Mammary microvascular endothelial cell (primary cell): ENCODE results near the gene KRT86. TPM values are rescaled to one million over a fixed set of nuclear protein-coding genes. Genes with fewer than 3 reads are reported as not detected.

Experiments used
- total RNA-seq: library from RNA; depleted of rRNA; stranded (reverse); fragments of >200 nt; gene quantifications from 2 replicates; pipeline ENCODE4 v1.2.3, GENCODE V29; 2015

Gene KRT86
- 0.10 TPM in 1 of 2 replicates, not detected in the other for total RNA-seq

GRCh38 chr12:52274521-52275120 lies at the start of gene KRT86:
KRT86 (plus strand) TSS chr12:52274645; CDS start chr12:52301917, 27,272 bp downstream.

GRCh38 chr12:52232674-52233461 lies 41.6 kb upstream of the KRT86 start, which contains the start of gene KRT7:
KRT7 (plus strand) TSS chr12:52233243; CDS start chr12:52233297, 54 bp downstream.

GRCh38 chr12:52291267-52291935 lies 17.0 kb downstream of the KRT86 start, which contains the start of gene KRT81:
KRT81 (minus strand) TSS chr12:52291534; CDS start chr12:52291465, 69 bp downstream.

GRCh38 chr12:52320784-52321400 lies 46.4 kb downstream of the KRT86 start, which contains the start of gene KRT83:
KRT83 (minus strand) TSS chr12:52321398; CDS start chr12:52321335, 63 bp downstream.

Other genes starting within 250 kb of the KRT86 start
- gene NR4A1, start 223.2 kb upstream of the KRT86 start, total RNA-seq, result 4.4 and 10.5 TPM in 2 replicates
- 74.1 and 75.3 TPM in 2 replicates for gene ATG101, start 204.7 kb upstream of the KRT86 start, total RNA-seq
- gene SMIM41, start 194.9 kb upstream of the KRT86 start, total RNA-seq, result not detected in 2 replicates
- 1.1 and 1.5 TPM in 2 replicates for gene KRT80, start 82.6 kb upstream of the KRT86 start, total RNA-seq
- 332 and 351 TPM in 2 replicates for gene KRT7, start 41.4 kb upstream of the KRT86 start, total RNA-seq
- gene KRT81, start 16.9 kb downstream of the KRT86 start, total RNA-seq, result 0.20 and 0.67 TPM in 2 replicates
- gene KRT83, start 46.8 kb downstream of the KRT86 start, total RNA-seq, result not detected in 2 replicates
- not detected in 2 replicates for gene KRT85, start 92.8 kb downstream of the KRT86 start, total RNA-seq
- gene KRT84, start 111.0 kb downstream of the KRT86 start, total RNA-seq, result not detected in 2 replicates
- gene KRT82, start 131.7 kb downstream of the KRT86 start, total RNA-seq, result not detected in 2 replicates
- not detected in 2 replicates for gene KRT75, start 159.7 kb downstream of the KRT86 start, total RNA-seq
- not detected in 2 replicates for gene KRT6B, start 177.5 kb downstream of the KRT86 start, total RNA-seq
- gene KRT6C, start 199.2 kb downstream of the KRT86 start, total RNA-seq, result not detected in 2 replicates
- gene KRT6A, start 218.6 kb downstream of the KRT86 start, total RNA-seq, result not detected in 2 replicates
- not detected in 2 replicates for gene KRT5, start 245.7 kb downstream of the KRT86 start, total RNA-seq